Pancreas (tissue), 10 donors: ENCODE results near the gene ST6GALNAC4. TPM values are rescaled to one million over a fixed set of nuclear protein-coding genes. Genes with fewer than 3 reads are reported as not detected.

Source experiments
- ATAC-seq, 4 donors: fragments of 200-7000 bp; cut with Tn5 transposase; one replicate each; pipeline versions ENCODE4 v1.8.0 to v1.9.1; 2020; ENCODE audit warnings: mild to moderate bottlenecking in 4 of 4, moderate library complexity in 4 of 4
- DNase-seq, 6 donors: peaks; one replicate each; pipeline ENCODE4 v3.0.0-alpha.2; 2020
- FAIRE-seq: peaks from 2 replicates; lab custom pipeline; 2012; peaks lifted over from hg19 to GRCh38; lab: Jason Lieb, UNC
- H3K27ac ChIP-seq, 4 donors: fragments of 200-600 bp; sonication (generic); 1 replicate in 3 of 4; 2 replicates in 1 of 4; pipeline versions ENCODE4 v1.5.0 to v1.8.0; 2020
- H3K27me3 ChIP-seq, 4 donors: fragments of 200-600 bp; one replicate each; pipeline ENCODE4 v1.8.0; 2021
- H3K36me3 ChIP-seq, 3 donors: fragments of 200-600 bp; sonication (generic) in 1 of 3; one replicate each; pipeline versions ENCODE4 v1.5.0 to v1.8.0; 2020 to 2021
- H3K4me1 ChIP-seq, 3 donors: fragments of 200-600 bp; one replicate each; pipeline ENCODE4 v1.8.0; 2021
- H3K4me3 ChIP-seq, 4 donors: fragments of 200-600 bp; sonication (generic) in 2 of 4; one replicate each; pipeline versions ENCODE4 v1.5.0 to v1.8.0; 2020 to 2021
- H3K9me3 ChIP-seq, 4 donors: fragments of 200-600 bp; one replicate each; pipeline ENCODE4 v1.8.0; 2021
- CTCF ChIP-seq, 4 donors: fragments of 200-600 bp; sonication (generic) in 3 of 4; IDR thresholded peaks; one replicate each; pipeline versions ENCODE4 v1.5.0 to v1.8.0; 2021; ENCODE audit warnings: antibody characterized with exemption in 4 of 4
- WGBS, 2 donors: extraction: QIAGEN DNeasy Blood & Tissue Kit; methylation state at CpG; one replicate each; pipeline ENCODE4 v1.1.7; 2013; 5-methylcytosine and 5-hydroxymethylcytosine counted together
- intact Hi-C, 3 donors: fragments of 100-400 bp; cut with DNase I; formaldehyde crosslinking; loops; one replicate each; pipeline versions ENCODE4 v1.11.1 to v1.14.2; 2022
- polyA plus RNA-seq, 2 donors: library from polyadenylated mRNA; stranded (reverse); fragments of 200-250 nt; gene quantifications; one replicate each; pipeline ENCODE4 v1.2.3, GENCODE V29; 2013
- total RNA-seq, 6 donors: library from RNA; stranded (reverse); fragmentation: NEBNext Ultra II Directional in 4 of 6; extraction: Animal tissue kit (Norgen Biotek cat#: 25700) in 4 of 6; gene quantifications; one replicate each; pipeline versions ENCODE4 v1.2.1 to v1.2.4, GENCODE V29; 2021 to 2023
- donor health status: healthy with polysubstance abuse.
- donor health status: DM: no; HTN: no; CAD: no; lungs with moderate emphysema.
- donor health status: DM: no; HTN: no; CAD: no.
- donor health status: control.
- donor health status: control.
- donor health status: Bipolar disorder and iron deficiency.
- donor health status: DM: yes; HTN: yes; CAD: no.
- donor health status: DM: no; HTN: no; CAD: no.
- donor health status: DM: no; HTN: no; CAD: no.
- donor health status: DM: yes; HTN: yes; CAD: no.

ST6GALNAC4 gene
- total and polyA plus RNA-seq, 8 donors = 22.2 to 66.6 (median 33.9) TPM

DNA sequence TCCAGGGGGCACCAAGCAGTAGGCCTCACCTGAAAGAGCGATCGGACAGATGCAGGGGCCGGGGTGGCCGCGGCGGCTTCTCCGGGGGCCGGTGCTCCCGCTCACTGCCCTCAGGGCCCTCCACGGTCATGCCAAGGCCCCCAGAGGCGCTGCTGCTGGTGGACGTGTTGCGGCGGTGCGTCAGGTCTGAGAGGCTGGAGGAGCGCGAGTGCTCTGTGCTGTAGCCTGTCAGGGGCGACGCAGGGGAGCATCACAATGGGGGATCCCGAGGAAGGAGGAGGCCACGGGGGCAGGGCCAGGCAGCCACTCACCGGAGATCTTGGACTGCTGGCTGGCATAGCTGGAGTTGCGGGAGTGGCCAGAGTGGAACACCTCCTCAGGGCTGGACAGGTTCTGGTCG lies 28.5 kb upstream of the ST6GALNAC4 start:
- DNase-seq (peak in 2 of 6 donors; percentile 40 to 77), ATAC-seq (no peak), FAIRE-seq (no peak)
- Histone ChIP-seq H3K36me3 (peaks cover 3 to 36% (median 13%) of the 10 kb centered on the region in 3 donors), H3K27ac (no peak overlapping the region), H3K4me3 (no peak overlapping the region), H3K27me3 (no peaks in the 10 kb centered on the region), H3K4me1 (peaks cover 5 to 9% (median 8%) of the 10 kb centered on the region in 3 donors), H3K9me3 (no peaks in the 10 kb centered on the region)
- 93 to 95% methylated on average over 24 of the region's 24 CpGs for WGBS, 2 donors
- intact Hi-C loops = no loop called here
- TF ChIP-seq CTCF (IDR thresholded peaks at IDR 0.05) = no peak

- Histone ChIP-seq H3K4me1 (peaks cover 0 to 3% (median 2%) of the 10 kb centered on the region in 3 donors), H3K4me3 (no peak overlapping the region), H3K27me3 (no peaks in the 10 kb centered on the region), H3K9me3 (no peaks in the 10 kb centered on the region), H3K36me3 (peaks cover 3 to 36% (median 13%) of the 10 kb centered on the region in 3 donors), H3K27ac (no peak overlapping the region)
- FAIRE-seq = no peak
- peak in 3 of 6 donors; percentile 38 to 75 (median 55) for DNase-seq
- ATAC-seq = no peak
- WGBS, 2 donors = 90 to 92% methylated on average over 38 of the region's 38 CpGs
- intact Hi-C loops = loop anchor here in 2 of 3 donors (5.0 kb wide), 2 partner anchors 93 to 173 kb away; no protein-coding TSS in a partner anchor
- no peak for TF ChIP-seq CTCF (IDR thresholded peaks at IDR 0.05)
Measured at GRCh38 chr9:127944586-127945218, 27.9 kb upstream of the ST6GALNAC4 start.

- ATAC-seq (peak; percentile 70 to 89 (median 86)), DNase-seq (peak; percentile 73 to 92 (median 80)), FAIRE-seq (no peak)
- peaks cover 3 to 36% (median 13%) of the 10 kb centered on the region in 3 donors for H3K36me3 ChIP-seq
- no peak overlapping the region for H3K27ac ChIP-seq
- H3K4me1 ChIP-seq = no peaks in the 10 kb centered on the region
- WGBS, 2 donors = 52 to 53% methylated on average over 13 of the region's 13 CpGs
- intact Hi-C loops = loop anchor here in 2 of 3 donors (5.0 kb wide), 2 partner anchors 94 to 174 kb away; no protein-coding TSS in a partner anchor
- peak; percentile 45 to 77 (median 66) for TF ChIP-seq CTCF (IDR thresholded peaks at IDR 0.05)
- no peaks in the 10 kb centered on the region for H3K9me3 ChIP-seq
- H3K27me3 ChIP-seq = no peaks in the 10 kb centered on the region
- H3K4me3 ChIP-seq = no peak overlapping the region
Measured at GRCh38 chr9:127943731-127944144, 26.9 kb upstream of the ST6GALNAC4 start.

GRCh38 chr9:127943011-127943662 lies 26.3 kb upstream of the ST6GALNAC4 start:
- H3K4me1 ChIP-seq = no peaks in the 10 kb centered on the region

More at GRCh38 chr9:127943011-127943662, 26.3 kb upstream of the ST6GALNAC4 start:
- peaks cover 3 to 36% (median 13%) of the 10 kb centered on the region in 3 donors for H3K36me3 ChIP-seq
- ATAC-seq (no peak), FAIRE-seq (no peak), DNase-seq (peak in 2 of 6 donors; percentile 27 to 63)
- 80 to 83% methylated on average over 14 of the region's 14 CpGs for WGBS, 2 donors
- no peak overlapping the region for H3K27ac ChIP-seq
- H3K9me3 ChIP-seq = no peaks in the 10 kb centered on the region
- no peak overlapping the region for H3K4me3 ChIP-seq
- no peaks in the 10 kb centered on the region for H3K27me3 ChIP-seq
- no peak for TF ChIP-seq CTCF (IDR thresholded peaks at IDR 0.05)
- intact Hi-C loops = loop anchor here in 2 of 3 donors (5.0 kb wide), 2 partner anchors 94 to 174 kb away; no protein-coding TSS in a partner anchor
